Ishikawa (cell line): Measurements from ENCODE around the gene CLCA1.

Experiments
- EGR1 ChIP-seq: IDR thresholded peaks from 2 replicates; pipeline ENCODE4 v1.6.1; 2012
- RAD21 ChIP-seq: IDR thresholded peaks from 2 replicates; pipeline ENCODE4 v1.6.1; 2012; ENCODE audit warnings: low read depth
- TCF12 ChIP-seq: IDR thresholded peaks from 2 replicates; pipeline ENCODE4 v1.6.1; 2012; ENCODE audit warnings: low read depth
- TEAD4 ChIP-seq: IDR thresholded peaks from 2 replicates; pipeline ENCODE4 v1.6.1; 2012

- no peak for TF ChIP-seq TEAD4
- no peak for TF ChIP-seq EGR1
- no peak for TF ChIP-seq TCF12
- no peak for TF ChIP-seq RAD21
Observed at GRCh38 chr1:86435327-86435726, 33.4 kb upstream of the CLCA1 start.
